ENCODE measurements around the gene ULBP1. TPM values are rescaled to one million over a fixed set of nuclear protein-coding genes. Genes with fewer than 3 reads are reported as not detected.
"Not testable (repeated sequence)": the region's sequence is repeated elsewhere in the genome, so short reads cannot be mapped to it uniquely, and the experiment has no call there.

ULBP1 gene
- total RNA-seq, 1 donor from 2014 or later = 0.39 TPM

DNA sequence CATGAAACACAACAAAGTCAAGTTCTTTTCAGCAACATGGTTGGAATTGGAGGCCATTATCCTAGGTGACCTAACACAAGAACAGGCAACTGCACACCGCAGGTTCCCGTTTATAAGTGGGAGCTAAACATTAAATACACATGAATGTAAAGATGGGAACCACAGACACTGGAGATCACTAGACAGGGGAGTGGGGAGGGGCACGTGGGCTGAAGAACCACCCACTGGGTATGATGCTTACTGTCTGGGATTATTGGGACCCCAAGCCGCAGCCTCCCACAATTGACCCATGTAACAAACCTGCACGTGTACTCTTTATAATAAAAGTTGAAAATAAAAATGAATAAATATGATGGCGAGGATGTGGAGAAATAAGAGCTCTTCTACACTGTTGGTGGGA lies 32.2 kb upstream of the ULBP1 start:
- intact Hi-C loops (cut with micrococcal nuclease) = loop anchor here (5.0 kb wide), 1 partner anchor 886 kb away; no protein-coding TSS in a partner anchor

DNA sequence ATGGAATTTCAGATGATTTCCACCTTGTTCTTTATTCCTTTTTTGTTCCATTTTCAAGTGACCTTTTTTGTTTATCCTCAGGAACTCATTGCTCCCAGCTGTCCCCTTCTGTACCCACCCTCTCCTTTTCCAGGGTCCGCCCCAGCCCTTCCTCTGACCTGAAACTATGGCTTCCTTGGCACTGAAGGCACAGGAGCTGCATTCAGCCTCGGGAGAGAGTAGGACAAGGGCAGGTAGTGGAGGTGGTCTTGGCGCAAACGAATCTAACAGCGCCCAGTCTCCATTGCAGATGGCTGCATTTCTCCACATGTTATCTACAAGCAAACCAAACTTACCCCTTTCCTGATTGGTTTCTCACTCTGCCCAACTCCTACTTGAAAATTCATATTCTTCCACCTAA lies 30.7 kb upstream of the ULBP1 start:
- intact Hi-C loops (cut with micrococcal nuclease) = loop anchor here (5.0 kb wide), 1 partner anchor 884 kb away; no protein-coding TSS in a partner anchor

DNA sequence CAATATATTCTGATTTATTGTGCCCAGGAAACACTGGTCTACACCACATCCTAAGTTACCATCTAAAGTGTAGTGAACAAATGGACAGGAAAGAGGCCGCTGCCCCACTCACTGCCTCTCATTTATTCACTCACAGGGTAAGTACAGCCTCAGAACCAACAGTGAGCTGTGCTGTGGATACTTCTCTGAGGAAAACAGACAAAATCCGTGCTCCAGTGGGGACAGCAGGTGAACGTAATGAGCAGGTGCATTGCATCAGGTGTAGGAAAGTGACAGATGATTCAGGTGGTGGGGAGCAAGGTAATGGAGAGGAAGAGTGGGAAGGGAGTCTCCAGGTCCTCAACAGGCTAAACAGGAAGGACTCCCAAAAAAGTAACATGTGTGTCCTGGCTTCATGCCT lies 30.3 kb upstream of the ULBP1 start:
- intact Hi-C loops (cut with micrococcal nuclease) = loop anchor here (5.0 kb wide), 1 partner anchor 884 kb away; no protein-coding TSS in a partner anchor

DNA sequence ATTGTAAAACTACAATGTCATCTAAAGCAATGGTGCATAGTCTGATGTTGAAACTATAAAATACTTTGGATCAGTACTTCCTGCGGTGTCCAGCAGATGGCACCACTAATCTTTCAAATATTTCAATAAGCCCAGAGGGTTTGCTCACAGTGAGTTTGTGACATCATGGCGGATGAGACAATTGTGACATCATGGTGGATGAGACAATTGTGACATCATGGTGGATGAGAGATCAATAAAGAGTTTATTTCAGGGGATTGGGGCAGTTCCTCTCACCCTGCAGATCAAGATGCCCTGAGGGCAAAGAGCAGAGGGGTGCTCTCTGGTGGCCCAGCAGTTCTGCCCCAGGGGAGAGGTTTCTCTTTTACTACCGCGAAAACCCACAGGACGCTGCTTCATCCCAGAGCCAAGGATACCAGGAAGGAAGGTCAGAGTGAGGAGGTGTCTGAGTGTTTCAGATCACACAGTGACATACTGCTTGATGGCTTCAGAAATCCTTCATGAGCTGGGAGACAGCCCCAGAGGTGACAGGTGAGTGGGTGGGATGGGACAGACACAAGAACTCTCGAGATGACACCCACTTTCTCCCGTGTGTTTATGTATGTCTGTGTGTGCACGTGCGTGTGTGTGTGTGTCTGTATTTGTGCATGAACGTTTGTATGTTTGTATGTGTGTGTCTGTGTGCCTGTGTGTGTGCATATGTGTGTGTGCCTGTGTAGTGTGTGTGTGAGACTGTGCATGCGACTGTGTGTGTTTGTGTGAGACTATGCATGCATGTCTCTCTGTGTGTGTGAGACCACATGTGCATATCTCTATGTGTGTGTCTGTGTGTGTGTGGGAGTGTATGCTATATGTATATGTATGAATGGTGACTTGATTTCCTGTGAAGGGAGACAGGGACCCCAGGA lies 29.2 kb upstream of the ULBP1 start:
- intact Hi-C loops (cut with micrococcal nuclease) = loop anchor here (1.0 to 5.0 kb wide), 3 partner anchors 83 to 883 kb away; partner anchors contain the start of gene ULBP3

DNA sequence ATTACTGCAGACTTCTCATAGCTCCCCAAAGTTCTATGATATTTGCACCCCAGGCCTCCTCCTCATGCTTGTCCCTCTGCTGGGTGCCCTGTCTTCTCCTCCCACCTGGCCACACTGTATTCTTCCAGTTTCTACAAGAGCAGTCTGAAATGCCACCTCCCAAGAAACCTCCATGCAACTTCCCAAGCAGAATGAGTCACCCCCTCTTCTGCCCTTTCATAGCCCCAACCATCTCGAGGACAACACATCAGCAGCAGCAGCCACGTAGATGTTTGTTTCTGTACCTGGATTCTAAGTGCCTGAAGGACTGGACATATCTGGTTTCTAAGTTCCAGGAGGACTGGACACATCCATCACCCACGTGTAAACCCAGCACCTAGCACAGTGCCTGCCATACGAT lies 28.5 kb upstream of the ULBP1 start:
- intact Hi-C loops (cut with micrococcal nuclease) = loop anchor here (2.0 kb wide), 1 partner anchor 134 kb away; the partner anchor contains the start of gene ULBP3

DNA sequence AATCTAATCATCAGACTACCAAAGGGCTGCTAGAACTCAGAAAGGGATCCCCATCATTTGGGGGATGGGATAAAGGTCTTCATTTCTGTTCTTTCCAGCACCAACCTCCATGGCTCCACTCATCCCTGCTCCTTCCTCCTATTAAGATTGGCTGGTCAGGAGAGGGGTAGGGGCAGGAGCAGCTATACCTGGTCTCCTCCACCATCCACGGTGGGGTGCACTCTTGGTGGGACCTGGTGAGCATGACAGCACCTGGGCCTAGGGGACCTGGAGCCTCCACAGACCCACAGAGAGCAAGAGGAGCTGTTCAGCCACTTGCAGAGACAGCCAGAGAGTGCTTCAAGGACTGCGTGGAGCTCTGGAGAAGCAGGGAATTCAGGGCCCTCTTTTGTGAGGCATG lies 28.1 kb upstream of the ULBP1 start:
- intact Hi-C loops (cut with micrococcal nuclease) = loop anchor here (2.0 kb wide), 1 partner anchor 133 kb away; the partner anchor contains the start of gene ULBP3

DNA sequence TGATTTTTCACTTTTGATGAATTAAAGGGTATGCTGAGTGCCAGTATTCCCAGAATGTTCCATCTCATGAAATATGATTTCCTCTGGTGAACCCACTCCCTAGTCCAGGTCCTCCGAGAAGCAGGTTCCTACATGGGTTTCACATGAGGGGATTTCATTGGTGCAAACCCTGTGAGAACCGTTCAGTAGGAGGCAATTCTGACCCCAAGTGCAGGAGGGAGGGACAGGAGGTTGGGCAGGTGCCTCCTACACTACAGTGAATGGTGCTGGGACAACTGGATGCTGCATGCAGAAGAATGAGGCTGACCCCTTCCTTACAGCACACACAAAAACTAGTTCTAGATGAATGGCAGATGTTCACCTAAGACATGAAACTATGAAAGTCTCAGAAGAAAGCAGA lies 27.0 kb upstream of the ULBP1 start:
- intact Hi-C loops (cut with micrococcal nuclease) = no loop called here

DNA sequence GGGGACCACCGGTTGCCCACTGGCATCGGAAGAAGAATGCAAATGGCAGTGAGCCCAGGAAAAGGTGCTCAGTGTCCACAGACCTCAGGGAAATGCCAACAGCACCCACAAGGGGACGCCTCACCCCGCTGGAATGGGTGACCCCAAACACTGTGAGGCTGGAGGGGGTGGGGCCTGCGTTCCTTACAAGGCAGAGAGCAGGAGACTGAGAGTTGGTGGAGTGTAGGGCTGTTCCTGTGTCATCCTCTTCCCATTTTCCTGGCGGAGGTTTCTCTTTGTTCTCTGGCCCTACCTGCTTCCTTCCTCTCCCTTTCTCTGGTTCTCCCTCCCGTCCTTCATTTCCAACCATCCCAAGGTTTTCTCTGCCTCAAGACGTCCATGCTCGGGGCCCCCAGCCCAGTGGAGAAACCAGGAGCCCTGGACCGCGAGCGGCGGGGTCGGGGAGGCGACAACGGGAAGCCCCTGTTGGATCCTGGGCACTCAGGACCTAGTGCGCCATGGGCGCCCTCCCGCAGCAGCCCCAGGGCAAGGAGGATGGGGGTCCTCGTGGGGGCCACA lies 25.7 kb upstream of the ULBP1 start:
- intact Hi-C loops (cut with micrococcal nuclease) = loop anchor here (2.0 kb wide), 1 partner anchor 67 kb away; no protein-coding TSS in a partner anchor

DNA sequence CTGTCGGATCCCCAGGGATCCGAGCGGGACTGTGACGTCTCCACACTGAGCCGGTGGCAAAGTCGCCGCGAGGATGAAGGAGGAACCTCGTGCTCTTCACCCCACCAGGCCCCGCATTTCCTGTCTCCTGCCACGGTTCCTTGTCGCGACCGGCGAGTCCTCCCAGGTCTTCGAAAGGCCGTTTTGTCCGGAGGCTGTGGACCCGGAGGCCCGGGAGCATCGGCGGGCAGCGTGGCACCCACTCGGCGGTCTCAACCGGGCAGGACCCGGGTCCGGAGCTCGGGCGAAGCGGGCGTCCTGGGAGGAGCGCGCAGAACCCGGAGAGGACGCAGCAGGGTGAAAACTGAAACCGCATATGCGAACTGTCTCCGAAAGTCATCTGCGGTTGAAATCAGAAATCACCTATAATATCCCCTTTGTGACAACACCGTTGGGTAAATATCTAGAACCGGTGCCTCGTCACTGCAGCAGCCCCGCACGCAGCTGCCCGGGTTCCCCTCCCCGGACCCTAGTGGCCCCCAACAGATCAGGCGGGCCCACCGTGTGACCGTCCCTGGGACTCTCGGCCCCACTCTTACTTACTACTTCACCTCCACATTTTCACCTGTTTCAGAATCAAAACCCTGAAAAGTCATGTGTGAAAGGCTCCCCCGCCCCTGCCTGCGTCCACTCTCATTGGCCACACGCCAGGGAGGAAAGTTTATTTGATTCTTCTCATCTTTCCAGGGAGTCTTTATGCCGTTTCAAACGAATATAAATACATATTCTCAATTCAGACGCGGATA lies 25.0 kb upstream of the ULBP1 start:
- intact Hi-C loops (cut with micrococcal nuclease) = loop anchor here (2.0 kb wide), 1 partner anchor 66 kb away; no protein-coding TSS in a partner anchor

DNA sequence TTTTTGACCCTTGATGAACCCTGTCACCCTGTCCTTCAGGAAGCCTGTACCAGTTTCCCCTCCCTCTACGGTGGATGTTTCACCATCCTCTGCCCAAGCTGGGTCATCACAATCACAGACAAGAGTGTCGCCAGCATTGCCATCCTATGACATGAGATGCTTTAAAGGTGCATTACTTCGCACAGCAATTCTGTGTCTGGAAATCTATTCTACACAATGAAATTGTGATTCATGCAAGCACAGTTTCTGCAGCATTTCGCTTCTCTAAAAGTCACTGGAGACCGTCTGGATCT lies 24.4 kb upstream of the ULBP1 start:
- intact Hi-C loops (cut with micrococcal nuclease) = loop anchor here (2.0 kb wide), 1 partner anchor 65 kb away; no protein-coding TSS in a partner anchor

DNA sequence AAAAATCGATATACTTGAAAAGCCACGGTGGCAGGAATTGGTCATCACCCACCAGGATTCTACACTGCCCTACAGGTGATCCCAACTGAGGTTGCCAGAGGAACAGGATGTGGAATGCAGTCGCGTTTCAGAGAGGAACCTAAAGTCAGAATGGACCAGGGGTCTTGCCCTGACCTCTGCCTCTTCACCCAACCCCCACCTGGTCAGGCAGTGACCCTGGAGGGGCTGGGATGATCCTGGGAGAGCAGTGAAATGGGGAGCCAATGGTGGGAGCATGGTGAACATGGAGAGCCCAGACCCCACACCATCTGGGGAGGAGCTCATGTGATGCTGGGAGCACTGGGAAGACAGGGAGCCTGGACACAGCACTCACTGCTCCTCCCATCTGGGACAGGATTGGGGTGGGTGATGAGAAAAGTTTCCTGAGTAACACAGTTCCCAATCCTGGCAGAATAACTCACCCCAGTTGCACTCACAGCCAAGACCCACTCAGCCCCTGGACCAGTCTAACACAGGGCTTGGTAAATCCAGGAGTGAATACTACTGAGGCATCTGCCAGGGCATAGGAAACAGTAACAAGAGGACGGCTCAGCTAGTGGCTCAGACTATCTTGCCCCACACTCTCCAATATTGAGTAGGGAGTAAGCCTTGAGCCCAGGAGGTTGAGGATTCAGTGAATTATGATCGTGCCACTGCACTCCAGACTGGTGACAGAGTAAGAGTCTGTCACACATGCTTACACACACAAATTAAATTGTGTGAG lies 23.7 kb upstream of the ULBP1 start:
- intact Hi-C loops (cut with micrococcal nuclease) = loop anchor here (2.0 kb wide), 1 partner anchor 65 kb away; no protein-coding TSS in a partner anchor

DNA sequence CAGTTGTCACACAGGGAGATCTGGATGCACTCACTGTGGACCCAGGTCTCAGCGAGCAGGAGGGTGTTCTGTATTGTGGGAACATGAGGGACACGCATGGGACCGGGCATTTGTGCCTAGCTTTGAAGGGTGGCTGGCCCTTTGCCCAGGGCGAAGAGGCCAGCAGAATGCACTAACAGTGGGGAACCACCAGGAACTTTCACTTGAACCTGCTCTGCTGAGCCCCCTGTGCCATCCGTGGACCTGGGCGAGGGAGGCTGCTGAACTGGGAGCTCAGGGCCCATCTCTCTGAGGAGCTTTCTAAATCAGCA lies 23.1 kb upstream of the ULBP1 start:
- intact Hi-C loops (cut with micrococcal nuclease) = no loop called here

DNA sequence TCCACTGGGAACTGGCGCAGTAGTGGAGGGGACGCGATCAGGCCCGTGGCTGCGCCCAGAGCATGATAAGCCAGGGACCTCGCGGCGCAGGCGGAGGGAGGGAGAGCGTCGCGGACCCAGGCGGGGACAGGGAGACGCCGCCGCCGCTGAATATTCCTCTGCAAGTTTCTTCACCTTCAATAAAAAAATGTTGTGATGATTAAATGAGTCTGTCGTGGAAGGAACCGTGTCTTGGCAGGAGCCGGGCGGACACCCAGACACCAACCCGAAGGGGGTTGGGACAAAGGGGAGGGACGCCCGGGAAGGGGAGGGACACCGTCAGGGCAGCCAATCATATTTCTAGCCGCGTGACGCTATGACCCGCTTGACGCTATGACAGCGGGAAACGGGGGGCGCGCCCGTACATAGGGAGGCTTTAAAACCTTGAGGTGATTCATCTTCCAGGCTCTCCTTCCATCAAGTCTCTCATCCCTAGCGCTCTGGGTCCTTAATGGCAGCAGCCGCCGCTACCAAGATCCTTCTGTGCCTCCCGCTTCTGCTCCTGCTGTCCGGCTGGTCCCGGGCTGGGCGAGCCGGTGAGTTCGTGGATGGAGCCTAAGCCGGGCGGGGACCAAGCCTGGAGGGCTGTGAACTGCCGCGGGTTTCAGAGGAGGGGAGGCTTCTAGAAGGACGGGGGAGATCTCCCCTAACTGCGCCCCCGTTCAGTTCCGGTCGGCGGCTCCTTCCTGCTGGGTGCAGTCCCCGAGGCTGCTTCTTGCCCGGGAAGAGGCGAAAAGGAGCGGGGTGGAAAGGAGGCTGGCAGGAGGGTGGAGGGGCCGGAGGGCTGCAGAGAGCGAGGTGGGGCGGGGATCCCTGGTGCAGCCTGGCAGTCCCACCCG lies 21.9 kb upstream of the ULBP1 start, which contains the start of gene ULBP2:
Gene ULBP2 (plus strand): TSS at position 432 of the 878 bp plus-strand sequence. CDS start 59 bp downstream, at position 491.
- intact Hi-C loops (cut with micrococcal nuclease) = loop anchor here (1.0 kb wide), 1 partner anchor 21 kb away; the partner anchor contains the start of gene ULBP1

DNA sequence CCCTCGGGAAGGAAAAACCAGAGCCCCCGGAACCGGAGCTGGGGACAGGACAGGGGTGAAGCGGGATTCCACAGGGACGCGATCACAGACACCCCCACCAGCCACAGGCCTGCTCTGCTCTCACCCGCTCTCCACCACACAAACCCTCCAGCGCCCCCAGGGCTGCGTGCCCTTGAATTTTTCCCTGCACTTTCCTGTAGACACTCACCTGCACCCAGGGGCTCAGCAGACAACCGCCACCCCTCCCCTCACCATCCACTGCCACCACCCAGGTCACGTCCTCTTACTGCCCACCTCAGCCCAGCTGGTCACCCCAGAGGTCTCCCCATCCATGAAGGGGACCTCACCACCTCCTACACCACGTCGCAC lies 21.3 kb upstream of the ULBP1 start:
- intact Hi-C loops (cut with micrococcal nuclease) = loop anchor here (1.0 kb wide), 1 partner anchor 21 kb away; the partner anchor contains the start of gene ULBP1

DNA sequence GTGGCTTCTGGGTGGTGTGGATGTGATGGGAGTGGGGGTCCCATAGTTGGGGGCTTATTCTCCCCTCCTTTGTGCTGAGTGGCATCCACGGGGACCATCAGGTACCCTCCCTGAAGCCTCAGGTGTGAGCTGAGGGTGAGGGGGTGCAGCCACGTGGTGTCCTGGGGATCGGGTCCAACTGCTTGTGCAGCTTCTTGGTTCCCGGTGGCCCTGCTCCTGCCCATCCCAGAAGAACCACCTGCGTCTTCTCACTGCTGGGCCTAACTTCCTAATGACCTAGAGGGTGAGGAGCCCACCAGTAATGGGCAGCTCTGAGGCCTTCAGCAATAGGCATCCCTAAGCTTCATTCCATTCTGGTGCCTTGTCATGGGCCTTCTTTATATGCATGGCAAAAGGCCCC lies 20.4 kb upstream of the ULBP1 start:
- intact Hi-C loops (cut with micrococcal nuclease) = not testable (repeated sequence)

DNA sequence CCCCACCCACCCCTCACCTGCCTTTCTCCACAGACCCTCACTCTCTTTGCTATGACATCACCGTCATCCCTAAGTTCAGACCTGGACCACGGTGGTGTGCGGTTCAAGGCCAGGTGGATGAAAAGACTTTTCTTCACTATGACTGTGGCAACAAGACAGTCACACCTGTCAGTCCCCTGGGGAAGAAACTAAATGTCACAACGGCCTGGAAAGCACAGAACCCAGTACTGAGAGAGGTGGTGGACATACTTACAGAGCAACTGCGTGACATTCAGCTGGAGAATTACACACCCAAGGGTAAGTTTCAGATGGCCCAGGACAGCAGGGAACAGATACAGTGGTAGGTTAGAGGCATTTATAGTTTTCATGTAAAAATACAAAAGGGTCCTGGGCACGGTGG lies 18.5 kb upstream of the ULBP1 start:
- intact Hi-C loops (cut with micrococcal nuclease) = not testable (repeated sequence)

DNA sequence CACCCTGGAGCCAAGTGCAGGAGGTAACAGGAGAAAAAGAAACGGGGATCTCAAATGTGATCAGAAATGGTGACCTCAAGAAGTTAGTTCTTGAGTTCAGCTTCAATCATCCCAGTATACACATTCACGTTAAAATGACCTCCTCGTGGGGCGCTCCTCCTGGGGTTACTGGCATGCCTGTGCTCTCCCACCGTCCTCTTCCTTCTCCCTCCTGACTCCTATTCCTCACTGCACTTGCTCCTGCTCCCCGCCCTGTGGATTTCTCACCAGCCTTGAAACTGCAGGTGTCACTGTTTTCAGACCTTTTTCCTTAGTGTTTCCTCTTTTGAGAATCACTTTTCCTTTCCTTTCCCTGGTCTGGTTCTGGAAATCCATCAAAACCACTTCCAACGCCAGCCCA lies 17.1 kb upstream of the ULBP1 start:
- intact Hi-C loops (cut with micrococcal nuclease) = not testable (repeated sequence)

DNA sequence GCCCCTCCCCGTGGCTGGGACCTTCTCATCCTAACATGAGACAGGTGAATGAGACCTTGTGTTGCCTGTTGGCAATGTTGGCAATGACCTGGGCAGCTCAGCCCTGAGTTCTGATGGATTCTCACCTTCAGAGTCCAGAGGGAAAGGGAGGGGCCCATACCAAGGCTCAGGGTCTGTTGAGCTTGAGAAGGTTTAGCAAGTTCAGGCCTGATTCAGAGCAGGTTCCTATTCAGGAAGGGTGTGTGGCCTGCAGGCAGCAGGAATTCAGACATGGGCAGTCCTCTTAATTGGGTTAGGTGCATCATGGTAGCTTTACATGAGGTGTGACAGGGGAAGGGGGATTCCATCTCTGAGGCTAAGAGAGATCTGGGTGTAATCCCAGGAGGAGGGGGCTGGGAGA lies 16.2 kb upstream of the ULBP1 start:
- intact Hi-C loops (cut with micrococcal nuclease) = not testable (repeated sequence)

DNA sequence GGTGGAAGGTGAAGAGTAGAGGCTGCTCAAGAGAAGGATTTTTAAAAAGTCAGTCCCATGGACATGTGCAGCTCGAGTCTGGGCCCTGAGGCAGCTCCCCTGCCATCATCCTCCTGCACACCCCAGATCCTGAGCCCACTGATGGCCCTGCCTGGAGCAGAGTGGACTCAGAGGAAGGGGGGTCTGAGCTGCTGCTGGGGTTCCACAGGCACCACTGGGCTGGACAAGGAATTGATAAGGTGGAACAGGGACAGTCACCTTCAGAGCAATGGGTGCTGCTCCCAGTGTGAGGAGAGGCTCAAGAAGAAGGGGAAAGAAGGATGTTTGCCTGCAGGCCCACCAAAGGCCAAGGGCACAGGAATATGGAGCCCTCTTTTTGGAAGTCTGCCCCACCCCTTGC lies 15.7 kb upstream of the ULBP1 start:
- intact Hi-C loops (cut with micrococcal nuclease) = no loop called here

DNA sequence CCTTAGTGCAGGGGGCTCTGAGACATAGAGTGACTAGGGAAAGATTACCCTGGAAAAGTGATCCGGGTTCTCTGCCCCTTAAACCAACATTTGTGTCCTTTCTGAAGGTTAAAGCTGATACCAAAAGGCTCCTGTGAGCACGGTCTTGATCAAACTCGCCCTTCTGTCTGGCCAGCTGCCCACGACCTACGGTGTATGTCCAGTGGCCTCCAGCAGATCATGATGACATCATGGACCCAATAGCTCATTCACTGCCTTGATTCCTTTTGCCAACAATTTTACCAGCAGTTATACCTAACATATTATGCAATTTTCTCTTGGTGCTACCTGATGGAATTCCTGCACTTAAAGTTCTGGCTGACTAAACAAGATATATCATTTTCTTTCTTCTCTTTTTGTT lies 15.1 kb upstream of the ULBP1 start:
- intact Hi-C loops (cut with micrococcal nuclease) = no loop called here

Data from T-helper 2 cell treated with Interferon-gamma antibody and Interleukin-4, amounts not matched to agents 100 ng/mL and 5 ng/mL, for 36 hours (primary cell).